Suprapubic skin (tissue), 3 donors: Measurements from ENCODE around the gene AMBRA1.

Experiments
- CTCF ChIP-seq, 2 donors: fragments of 200-600 bp in 1 of 2; fragments of 450-650 bp in 1 of 2; sonication (generic) in 1 of 2; IDR thresholded peaks; one replicate each; pipeline ENCODE4 v1.5.1; 2016 to 2019; ENCODE audit warnings: antibody characterized with exemption in 2 of 2, mild to moderate bottlenecking in 1 of 2, moderate library complexity in 1 of 2
- POLR2A ChIP-seq, 2 donors: fragments of 450-650 bp; IDR thresholded peaks; one replicate each; pipeline ENCODE4 v1.6.1; 2017; ENCODE audit warnings: antibody characterized with exemption in 2 of 2, mild to moderate bottlenecking in 2 of 2, moderate library complexity in 2 of 2

- TF ChIP-seq POLR2A (IDR thresholded peaks at IDR 0.05), result no peak
- no peak for TF ChIP-seq CTCF (IDR thresholded peaks at IDR 0.05)
Measured at GRCh38 chr11:46351606-46352005, 242.2 kb downstream of the AMBRA1 start.
